ENCODE data around the gene DCDC1. TPM values are rescaled to one million over a fixed set of nuclear protein-coding genes. Genes with fewer than 3 reads are reported as not detected.

Gene DCDC1
- total RNA-seq, 4 donors from 2014 or later: 0.32 TPM; not detected in 3

GRCh38 chr11:30861531-30861930 lies 508.0 kb downstream of the DCDC1 start:
- DNase-seq: no peak
- H3K27ac ChIP-seq: no peak overlapping the region
- TF ChIP-seq, protein P1, sequence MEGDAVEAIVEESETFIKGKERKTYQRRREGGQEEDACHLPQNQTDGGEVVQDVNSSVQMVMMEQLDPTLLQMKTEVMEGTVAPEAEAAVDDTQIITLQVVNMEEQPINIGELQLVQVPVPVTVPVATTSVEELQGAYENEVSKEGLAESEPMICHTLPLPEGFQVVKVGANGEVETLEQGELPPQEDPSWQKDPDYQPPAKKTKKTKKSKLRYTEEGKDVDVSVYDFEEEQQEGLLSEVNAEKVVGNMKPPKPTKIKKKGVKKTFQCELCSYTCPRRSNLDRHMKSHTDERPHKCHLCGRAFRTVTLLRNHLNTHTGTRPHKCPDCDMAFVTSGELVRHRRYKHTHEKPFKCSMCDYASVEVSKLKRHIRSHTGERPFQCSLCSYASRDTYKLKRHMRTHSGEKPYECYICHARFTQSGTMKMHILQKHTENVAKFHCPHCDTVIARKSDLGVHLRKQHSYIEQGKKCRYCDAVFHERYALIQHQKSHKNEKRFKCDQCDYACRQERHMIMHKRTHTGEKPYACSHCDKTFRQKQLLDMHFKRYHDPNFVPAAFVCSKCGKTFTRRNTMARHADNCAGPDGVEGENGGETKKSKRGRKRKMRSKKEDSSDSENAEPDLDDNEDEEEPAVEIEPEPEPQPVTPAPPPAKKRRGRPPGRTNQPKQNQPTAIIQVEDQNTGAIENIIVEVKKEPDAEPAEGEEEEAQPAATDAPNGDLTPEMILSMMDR (IDR thresholded peaks at IDR 0.05): no peak
- TF ChIP-seq EP300 (IDR thresholded peaks at IDR 0.05; ENCODE audit: low read depth) (no peak), POLR2A (IDR thresholded peaks at IDR 0.05) (no peak), POLR2AphosphoS5 (IDR thresholded peaks at IDR 0.05) (no peak)
- no peak overlapping the region for H3K4me3 ChIP-seq
- H3K4me1 ChIP-seq: no peaks in the 10 kb centered on the region
- intact Hi-C loops (cut with DNase I; ENCODE audit: low total_unique reads): no loop called here
- H3K9me3 ChIP-seq: no peaks in the 10 kb centered on the region
- no peaks in the 10 kb centered on the region for H3K36me3 ChIP-seq
- no peaks in the 10 kb centered on the region for H3K27me3 ChIP-seq
- 73 to 77% methylated on average over 5 to 7 of the region's 7 CpGs for WGBS, 2 donors (ENCODE audit: low coverage in 1 of 2)
- in situ Hi-C loops (cut with MboI; ENCODE audit: low pct_ligation_motif_present in 1 of 4, low pct_unique_long_range_greater_than_20kb in 1 of 4, low sequenced_read_pairs in 3 of 4): no loop called here

- 82 to 83% methylated on average over 5 to 7 of the region's 7 CpGs for WGBS, 2 donors (ENCODE audit: low coverage in 1 of 2)
- intact Hi-C loops (cut with DNase I; ENCODE audit: low total_unique reads): no loop called here
- Histone ChIP-seq H3K4me3 (no peak overlapping the region), H3K27ac (no peak overlapping the region), H3K9me3 (no peaks in the 10 kb centered on the region), H3K36me3 (no peaks in the 10 kb centered on the region), H3K27me3 (no peaks in the 10 kb centered on the region), H3K4me1 (no peaks in the 10 kb centered on the region)
- no peak for DNase-seq
- in situ Hi-C loops (cut with MboI; ENCODE audit: low pct_ligation_motif_present in 1 of 4, low pct_unique_long_range_greater_than_20kb in 1 of 4, low sequenced_read_pairs in 3 of 4): no loop called here
- TF ChIP-seq, protein P1 (IDR thresholded peaks at IDR 0.05): no peak
- no peak for TF ChIP-seq POLR2AphosphoS5 (IDR thresholded peaks at IDR 0.05)
- no peak for TF ChIP-seq POLR2A (IDR thresholded peaks at IDR 0.05)
- TF ChIP-seq EP300 (IDR thresholded peaks at IDR 0.05; ENCODE audit: low read depth): no peak
Observed at GRCh38 chr11:30861064-30861463, 508.5 kb downstream of the DCDC1 start.

DNA sequence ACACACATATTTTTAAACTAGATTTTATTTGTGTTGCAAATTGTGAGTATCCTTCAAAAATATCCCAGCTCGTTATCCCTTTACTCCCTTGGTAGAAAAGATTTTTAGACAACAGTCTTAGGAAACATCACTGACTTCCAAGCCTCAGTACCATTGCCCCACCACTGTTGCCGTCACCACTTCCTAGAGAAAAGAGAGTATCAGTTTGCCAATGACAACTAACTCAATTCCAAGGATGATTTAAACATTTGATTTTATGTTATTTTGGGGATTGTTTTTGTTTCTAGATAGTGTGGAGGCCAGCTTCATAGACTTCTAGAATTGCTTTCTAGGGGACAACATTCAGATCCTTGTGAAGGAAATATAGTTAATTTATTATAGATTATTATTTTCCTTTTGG lies 509.4 kb downstream of the DCDC1 start:
- intact Hi-C loops (cut with DNase I; ENCODE audit: low total_unique reads): no loop called here
- Histone ChIP-seq H3K9me3 (no peaks in the 10 kb centered on the region), H3K27me3 (no peaks in the 10 kb centered on the region), H3K36me3 (no peaks in the 10 kb centered on the region), H3K4me1 (no peaks in the 10 kb centered on the region), H3K4me3 (no peak overlapping the region), H3K27ac (no peak overlapping the region)
- no peak for DNase-seq
- WGBS, 2 donors (ENCODE audit: low coverage in 1 of 2): 79 to 96% methylated on average over 2 of the region's 2 CpGs
- in situ Hi-C loops (cut with MboI; ENCODE audit: low pct_ligation_motif_present in 1 of 4, low pct_unique_long_range_greater_than_20kb in 1 of 4, low sequenced_read_pairs in 3 of 4): no loop called here
- TF ChIP-seq EP300 (IDR thresholded peaks at IDR 0.05; ENCODE audit: low read depth): no peak

GRCh38 chr11:30859669-30860068 lies 509.9 kb downstream of the DCDC1 start:
- Histone ChIP-seq H3K27me3 (no peaks in the 10 kb centered on the region), H3K9me3 (no peaks in the 10 kb centered on the region), H3K36me3 (no peaks in the 10 kb centered on the region), H3K27ac (no peak overlapping the region), H3K4me1 (no peaks in the 10 kb centered on the region), H3K4me3 (no peak overlapping the region)
- in situ Hi-C loops (cut with MboI; ENCODE audit: low pct_ligation_motif_present in 1 of 4, low pct_unique_long_range_greater_than_20kb in 1 of 4, low sequenced_read_pairs in 3 of 4) (no loop called here), intact Hi-C loops (cut with DNase I; ENCODE audit: low total_unique reads) (no loop called here)
- DNase-seq: no peak
- WGBS, 2 donors (ENCODE audit: low coverage in 1 of 2): 82 to 93% methylated on average over 3 of the region's 3 CpGs
- TF ChIP-seq, protein P1 (IDR thresholded peaks at IDR 0.05): no peak
- no peak for TF ChIP-seq POLR2A (IDR thresholded peaks at IDR 0.05)
- TF ChIP-seq EP300 (IDR thresholded peaks at IDR 0.05; ENCODE audit: low read depth): no peak
- TF ChIP-seq POLR2AphosphoS5 (IDR thresholded peaks at IDR 0.05): no peak

- Histone ChIP-seq H3K27me3 (no peaks in the 10 kb centered on the region), H3K9me3 (no peaks in the 10 kb centered on the region), H3K4me3 (no peak overlapping the region), H3K27ac (no peak overlapping the region), H3K36me3 (no peaks in the 10 kb centered on the region), H3K4me1 (no peaks in the 10 kb centered on the region)
- TF ChIP-seq, protein P1 (IDR thresholded peaks at IDR 0.05): peak in 4 of 5 experiments; percentile 28 to 42 (median 38)
- no peak for TF ChIP-seq POLR2A (IDR thresholded peaks at IDR 0.05)
- in situ Hi-C loops (cut with MboI; ENCODE audit: low pct_ligation_motif_present in 1 of 4, low pct_unique_long_range_greater_than_20kb in 1 of 4, low sequenced_read_pairs in 3 of 4) (no loop called here), intact Hi-C loops (cut with DNase I; ENCODE audit: low total_unique reads) (no loop called here)
- DNase-seq: no peak
- WGBS, 2 donors (ENCODE audit: low coverage in 1 of 2): 43 to 55% methylated on average over 5 of the region's 5 CpGs
Observed at GRCh38 chr11:30855383-30856006, 514.0 kb downstream of the DCDC1 start.
